Gastroesophageal sphincter (tissue), 3 donors: ENCODE measurements around the gene EPHA3.

Experiments used
- CTCF ChIP-seq, 4 experiments: fragments of 200-600 bp in 2 of 4; fragments of 450-650 bp in 2 of 4; sonication (generic) in 1 of 4; IDR thresholded peaks; one replicate each; pipeline ENCODE4 v1.5.1; 2017 to 2019; ENCODE audit warnings: antibody characterized with exemption in 4 of 4, mild to moderate bottlenecking in 2 of 4, moderate library complexity in 2 of 4
- POLR2A ChIP-seq, 2 donors: fragments of 450-650 bp; IDR thresholded peaks; one replicate each; pipeline ENCODE4 v1.6.1; 2017; ENCODE audit warnings: antibody characterized with exemption in 2 of 2, mild to moderate bottlenecking in 2 of 2, moderate library complexity in 1 of 2

GRCh38 chr3:89372456-89372855, 265.0 kb downstream of the EPHA3 start:
- TF ChIP-seq CTCF (IDR thresholded peaks at IDR 0.05) (no peak), POLR2A (IDR thresholded peaks at IDR 0.05) (no peak)
